Stimulated activated CD8-positive, alpha-beta memory T cell treated with anti-CD3 and anti-CD28 coated beads, Interleukin-15, amount 100 ng/mL, for 24 hours (primary cell): ENCODE data around the gene IFT88.
"Not testable (repeated sequence)": the region's sequence is repeated elsewhere in the genome, so short reads cannot be mapped to it uniquely, and the experiment has no call there.

Experiments
- DNase-seq: peaks from one replicate; pipeline ENCODE4 v3.0.0-alpha.2; 2020; ENCODE audit warnings: low read depth

The IFT88 gene

DNA sequence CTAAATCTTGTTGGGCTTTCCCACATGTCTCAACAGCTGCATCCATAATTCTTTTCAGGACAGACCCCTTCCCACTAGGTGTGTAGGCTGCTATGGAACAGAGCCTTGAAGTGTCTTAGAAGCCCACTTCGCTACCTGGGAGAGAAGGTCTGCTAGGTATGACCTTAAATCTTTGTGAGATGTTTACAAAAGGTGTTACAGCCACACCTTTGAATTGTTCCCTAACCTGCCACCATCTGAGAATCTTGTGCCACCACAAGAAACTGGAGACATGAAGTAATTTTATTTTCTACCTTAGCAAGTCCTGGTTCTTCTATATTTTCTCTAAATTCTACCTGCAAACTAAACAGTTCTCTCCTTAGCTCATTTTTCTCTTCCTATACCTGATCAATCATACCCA, 69.1 kb downstream of the IFT88 start:
- no peak for DNase-seq

- DNase-seq = no peak
Observed at GRCh38 chr13:20637811-20638210, 70.9 kb downstream of the IFT88 start.

DNA sequence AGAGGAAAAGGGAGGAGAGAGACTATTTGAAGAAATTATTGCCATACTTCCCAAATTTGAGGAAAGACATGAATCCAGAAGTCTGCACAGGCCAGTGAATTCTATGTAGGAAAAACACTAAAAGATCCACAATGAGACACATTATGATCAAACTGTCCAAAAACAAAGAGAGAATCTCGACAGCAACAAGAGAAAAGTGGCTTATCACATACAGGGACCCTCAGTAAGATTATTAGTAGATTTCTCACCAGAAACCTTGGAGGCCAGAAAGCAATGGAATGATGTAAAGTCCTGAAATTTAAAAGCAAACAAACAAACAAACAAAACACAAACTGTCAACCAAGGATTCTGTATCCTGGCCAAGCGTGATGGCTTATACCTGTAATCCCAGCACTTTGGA, 80.8 kb downstream of the IFT88 start:
- DNase-seq = no peak

GRCh38 chr13:20652946-20653345, 86.0 kb downstream of the IFT88 start:
- no peak for DNase-seq

- DNase-seq = no peak
Observed at GRCh38 chr13:20654156-20654555, 87.2 kb downstream of the IFT88 start.

DNA sequence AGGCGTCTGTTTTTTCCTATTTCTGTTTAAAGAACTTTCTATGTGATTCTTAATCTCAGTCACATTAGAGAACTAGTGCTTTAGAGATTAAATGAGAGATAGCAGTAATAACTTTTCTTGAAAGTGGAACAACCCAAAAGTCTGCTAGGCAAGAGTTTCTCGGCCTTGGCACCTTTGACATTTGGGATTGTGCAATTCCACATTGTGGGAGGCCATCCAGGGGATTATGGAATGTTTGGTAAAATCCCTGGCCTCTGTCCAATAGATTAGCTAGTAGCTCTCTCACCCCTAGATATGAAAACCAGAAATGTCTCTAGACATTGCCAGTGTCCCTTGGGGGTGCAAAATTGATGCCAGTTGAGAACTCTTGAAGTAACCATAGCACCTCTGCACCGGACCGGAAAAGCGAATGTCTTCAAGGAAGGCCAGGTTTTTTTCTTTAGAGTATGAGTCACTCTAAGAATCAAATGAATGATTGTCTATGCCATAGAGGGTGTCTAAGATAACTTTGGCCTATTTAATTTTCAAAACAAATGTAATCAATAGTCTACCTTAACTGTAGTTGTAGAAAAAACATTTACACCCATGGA, 91.6 kb downstream of the IFT88 start:
- DNase-seq = no peak

DNA sequence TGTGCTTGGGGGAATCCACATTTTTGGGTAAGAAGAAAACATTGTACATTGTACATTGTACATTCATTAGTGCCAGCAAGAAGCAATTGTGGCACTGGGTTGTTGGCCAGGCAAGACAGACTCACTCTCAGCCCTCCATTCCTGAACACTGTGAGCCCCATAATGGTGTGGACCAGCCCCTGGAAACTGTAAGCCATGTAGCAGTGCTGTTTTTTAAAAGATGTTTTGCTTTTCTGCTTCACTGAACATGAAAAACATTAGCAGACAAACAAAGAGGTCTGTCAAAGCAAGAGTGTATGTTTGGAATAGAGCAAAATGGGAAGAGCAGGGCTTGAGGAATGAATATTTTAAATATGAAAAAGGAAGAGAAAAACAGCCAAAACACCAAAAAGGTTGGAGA, 97.4 kb downstream of the IFT88 start:
- no peak for DNase-seq

GRCh38 chr13:20666948-20667347, 100.0 kb downstream of the IFT88 start:
- DNase-seq = no peak

DNA sequence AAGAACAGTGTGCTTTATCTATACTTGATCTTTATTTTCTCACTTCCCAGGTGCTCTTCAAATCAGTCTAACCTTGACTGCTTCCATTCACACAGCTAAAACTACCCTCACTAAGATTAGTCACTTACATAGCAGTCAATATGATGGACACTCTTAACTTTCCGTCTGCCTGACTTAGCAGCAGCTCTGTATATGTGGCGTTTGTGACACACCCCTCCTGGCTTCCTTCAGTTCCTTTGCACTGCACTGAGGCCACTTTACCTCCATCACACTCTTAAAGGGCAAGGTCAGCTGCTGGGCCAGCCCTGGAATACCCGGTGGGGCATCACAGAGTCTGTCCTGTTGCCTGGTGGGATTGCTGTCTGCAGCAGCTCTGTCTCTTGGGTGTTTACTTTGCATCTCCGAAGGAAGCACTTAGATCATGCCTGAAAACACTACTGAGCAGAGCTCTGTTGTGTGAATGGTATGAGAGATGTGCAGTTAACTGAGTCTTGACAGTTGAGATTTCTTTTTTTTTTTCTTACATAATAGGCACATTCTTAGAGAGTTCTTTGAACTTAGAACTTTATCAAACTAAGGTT, 101.0 kb downstream of the IFT88 start:
- DNase-seq = no peak

DNA sequence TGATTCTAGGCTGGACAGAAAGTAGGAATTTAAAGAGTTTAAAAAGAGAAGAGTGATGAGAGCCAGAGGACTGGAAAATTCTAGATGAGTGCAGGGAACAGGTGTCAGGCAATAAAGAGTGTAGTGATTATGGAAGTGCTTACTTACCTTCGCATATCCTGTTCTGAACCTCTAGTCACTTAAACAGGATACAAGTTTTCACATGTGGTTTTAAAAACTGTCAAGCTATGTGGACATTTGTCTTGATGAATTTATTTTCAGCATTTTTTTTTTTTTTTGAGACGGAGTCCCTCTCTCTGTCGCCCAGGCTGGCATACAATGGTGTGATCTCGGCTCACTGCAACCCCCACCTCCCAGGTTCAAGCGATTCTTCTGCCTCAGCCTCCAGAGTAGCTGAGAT, 102.2 kb downstream of the IFT88 start:
- no peak for DNase-seq

DNA sequence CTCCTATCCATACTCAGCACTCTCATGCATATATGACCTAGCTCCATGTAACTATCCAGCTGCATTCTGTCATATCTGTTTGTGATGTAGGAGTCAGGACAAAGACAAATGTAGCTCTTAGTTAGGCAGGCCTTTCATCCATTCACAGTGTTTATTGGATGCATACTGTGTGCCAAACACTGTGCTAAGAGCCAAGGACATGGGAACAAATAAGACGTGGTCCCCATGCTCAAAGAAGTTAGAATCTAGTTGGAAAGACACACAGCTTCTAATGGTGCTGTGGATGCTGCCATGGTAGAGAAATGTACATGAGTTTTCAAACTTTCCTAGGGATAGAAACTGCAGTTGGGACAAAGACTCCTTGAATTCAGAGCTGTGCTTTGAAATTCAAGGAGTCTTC, 104.8 kb downstream of the IFT88 start:
- no peak for DNase-seq

DNA sequence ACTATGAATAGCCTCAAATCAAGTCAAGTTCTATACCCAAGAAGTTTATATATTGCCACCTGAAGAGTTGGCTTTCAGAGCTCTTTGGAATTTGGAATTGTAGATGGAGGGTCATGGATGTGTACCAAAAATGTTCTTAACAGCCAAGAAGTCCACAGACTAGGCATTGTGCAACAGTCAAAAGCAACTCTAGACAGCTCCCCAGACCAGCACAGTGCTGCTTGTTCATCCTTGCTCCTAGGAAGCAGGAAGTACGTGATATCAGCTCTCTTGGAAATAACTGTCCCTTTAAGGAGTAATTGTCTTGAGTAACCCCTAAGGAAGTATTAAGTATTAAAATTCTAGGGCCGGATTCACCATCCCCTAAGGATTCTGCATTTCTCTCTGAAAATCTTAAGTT, 105.8 kb downstream of the IFT88 start:
- no peak for DNase-seq

- no peak for DNase-seq
Observed at GRCh38 chr13:20673715-20674114, 106.8 kb downstream of the IFT88 start.

DNA sequence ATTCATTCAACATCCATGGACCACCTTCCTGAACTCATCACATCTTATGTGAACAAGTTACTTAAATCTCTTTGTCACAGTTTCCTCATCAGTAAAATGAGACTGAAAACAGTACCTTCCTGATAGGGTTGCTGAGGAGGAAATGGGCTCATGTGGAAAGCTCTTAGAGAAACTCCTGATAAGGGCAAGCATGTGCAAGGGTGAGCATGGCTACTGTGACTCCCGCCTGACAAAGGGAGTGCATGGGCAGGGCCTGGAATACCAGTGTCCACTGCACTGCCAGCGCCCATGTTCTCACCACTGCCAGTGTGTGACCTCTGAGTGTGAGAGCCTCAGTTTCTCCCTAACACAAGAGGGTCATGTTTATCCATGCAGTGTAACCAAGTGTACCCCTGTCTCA, 109.3 kb downstream of the IFT88 start:
- DNase-seq = no peak

GRCh38 chr13:20678606-20679005, 111.6 kb downstream of the IFT88 start:
- not testable (repeated sequence) for DNase-seq

DNA sequence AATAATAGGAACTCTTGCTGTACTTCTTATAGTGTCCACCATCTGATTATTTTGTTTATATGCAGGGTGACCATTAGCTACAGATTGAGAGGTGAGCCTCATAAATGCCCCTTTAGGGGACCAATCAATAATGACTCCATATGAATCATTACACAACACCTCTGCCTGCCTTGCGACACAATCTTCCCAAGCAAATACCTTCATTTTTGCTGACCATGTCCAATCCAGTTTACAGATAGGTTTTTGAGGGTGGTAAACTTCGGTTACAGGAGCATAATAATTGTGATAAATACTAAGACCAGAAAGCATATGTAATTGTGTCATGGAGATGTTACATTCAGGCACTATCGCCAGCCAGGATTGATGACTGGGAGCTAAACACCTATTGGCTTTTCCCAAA, 112.9 kb downstream of the IFT88 start:
- no peak for DNase-seq

GRCh38 chr13:20680416-20681080, 113.6 kb downstream of the IFT88 start:
- no peak for DNase-seq

GRCh38 chr13:20681481-20681880, 114.5 kb downstream of the IFT88 start:
- DNase-seq = not testable (repeated sequence)

DNA sequence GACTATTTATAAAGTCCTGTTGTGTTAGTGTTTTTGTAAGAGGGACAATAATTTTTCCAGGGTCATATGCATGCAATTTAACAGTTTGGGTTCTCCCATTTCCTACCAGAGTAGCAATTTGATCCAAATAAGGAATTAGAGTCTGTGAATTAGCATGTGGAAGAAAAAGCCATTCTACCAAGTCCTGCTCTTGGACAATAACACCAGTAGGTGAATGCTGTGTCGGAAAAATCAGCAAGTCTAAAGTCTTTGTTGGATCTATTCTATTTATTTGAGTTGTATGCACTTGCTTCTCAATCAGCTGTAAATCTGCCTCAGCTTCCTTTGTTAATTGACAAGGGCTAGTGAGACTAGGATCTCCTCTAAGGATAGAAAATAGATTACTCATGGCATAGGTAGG, 115.1 kb downstream of the IFT88 start:
- DNase-seq = no peak

- no peak for DNase-seq
Observed at GRCh38 chr13:20684041-20684440, 117.1 kb downstream of the IFT88 start.

DNA sequence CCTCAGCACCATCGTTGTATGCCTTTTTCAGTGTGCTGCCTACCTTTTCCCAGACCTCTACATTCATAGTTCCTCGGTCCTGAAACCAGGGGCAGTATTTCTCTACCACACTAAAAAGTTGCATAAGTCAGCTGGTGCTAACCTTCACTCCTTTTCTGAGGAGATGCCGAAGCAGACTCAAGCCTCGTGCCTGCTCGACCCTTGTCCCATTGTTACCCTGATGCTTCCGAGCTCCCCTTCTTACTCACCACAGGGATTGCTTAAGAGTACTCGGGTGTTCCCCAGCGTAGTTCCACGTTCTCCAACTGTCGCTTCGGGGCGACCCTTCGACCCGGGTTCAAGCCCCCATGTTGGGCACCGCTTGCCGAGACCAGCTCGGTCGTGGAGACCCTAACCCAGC, 117.6 kb downstream of the IFT88 start:
- no peak for DNase-seq

- DNase-seq = no peak
Observed at GRCh38 chr13:20685092-20685491, 118.1 kb downstream of the IFT88 start.

- no peak for DNase-seq
Observed at GRCh38 chr13:20686167-20686566, 119.2 kb downstream of the IFT88 start.
